ENCODE results near the gene CCDC71.

Gene CCDC71

DNA sequence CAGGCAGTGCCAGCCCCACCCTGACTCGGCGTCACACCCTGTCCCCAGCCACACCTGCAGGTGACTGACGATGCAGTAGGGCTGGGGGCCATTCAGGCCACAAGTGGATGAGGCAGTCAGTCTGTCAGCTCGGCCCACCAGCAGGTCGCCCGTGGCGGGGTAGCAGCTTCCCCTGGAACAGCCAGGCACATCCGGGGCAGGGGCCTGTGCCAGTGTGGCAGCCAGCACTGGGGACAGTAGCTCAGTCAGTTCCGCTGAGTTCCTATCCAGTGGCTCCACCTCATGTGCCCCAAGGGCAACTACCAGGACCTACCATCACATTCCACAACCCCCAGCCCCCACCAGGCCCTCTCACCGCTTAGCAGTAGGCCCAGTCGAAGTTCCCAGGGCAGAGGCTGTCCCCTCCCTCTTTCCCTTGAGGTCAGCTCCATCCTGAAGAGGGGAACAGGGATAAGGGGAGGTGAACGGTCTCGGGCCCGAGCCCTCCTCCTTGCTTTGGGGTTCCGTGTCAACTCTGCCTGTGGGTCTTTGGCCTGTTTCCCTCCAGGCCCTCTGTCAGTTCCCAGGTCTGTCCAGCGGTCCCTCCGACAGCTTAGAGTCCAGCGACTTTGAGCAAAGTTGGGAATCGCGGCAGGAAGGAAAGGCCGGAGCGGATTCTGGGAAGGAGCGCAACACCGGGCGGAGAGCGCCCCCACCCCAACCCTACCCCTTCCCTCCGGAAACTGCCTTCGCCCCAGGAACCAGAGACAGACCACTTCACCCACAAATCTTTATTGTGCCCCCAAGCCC, 33.5 kb downstream of the CCDC71 start, which contains the start of gene LAMB2:
Gene LAMB2, minus strand, starts transcription at position 614 of the 789 bp plus-strand sequence. Its CDS starts 183 bp downstream, at position 431.
- Mint-ChIP-seq H3K36me3 (ENCODE audit: insufficient read depth) (no peaks in the 10 kb centered on the region), H3K4me1 (ENCODE audit: low read depth in 2 of 2) (peaks cover 0 to 4% of the 10 kb centered on the region in 2 donors), H3K4me3 (no peak within 1 kb of the TSS), H3K27ac (no peak within 1 kb of the TSS), H3K27me3 (peaks cover 11 to 35% of the 10 kb centered on the region in 2 donors), H3K9me3 (no peaks in the 10 kb centered on the region)
- ATAC-seq (replicated peaks) (no peak), DNase-seq (no peak)

DNA sequence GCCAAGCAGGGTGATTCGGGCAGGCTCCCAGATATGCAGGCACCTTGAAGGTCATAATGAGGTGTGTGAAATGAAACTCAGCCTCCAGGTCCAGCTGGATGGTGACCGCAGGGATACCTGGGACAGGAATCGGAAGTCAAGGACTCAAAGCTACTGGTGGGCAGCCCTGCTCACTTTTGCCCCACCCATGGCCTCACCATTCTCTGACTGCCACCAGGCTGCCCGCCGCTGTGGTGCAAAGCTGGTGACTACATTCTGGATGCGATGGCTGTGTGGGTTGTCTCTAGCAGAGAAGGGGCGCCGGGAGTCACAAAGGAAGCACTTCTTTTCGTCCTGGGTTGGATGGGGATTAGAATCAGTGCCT, 34.1 kb downstream of the CCDC71 start:
- peaks cover 6 to 29% of the 10 kb centered on the region in 2 donors for H3K27me3 Mint-ChIP-seq
- peaks cover 0 to 4% of the 10 kb centered on the region in 2 donors for H3K4me1 Mint-ChIP-seq (ENCODE audit: low read depth in 2 of 2)
- DNase-seq (no peak), ATAC-seq (replicated peaks) (no peak)
- no peak overlapping the region for H3K4me3 Mint-ChIP-seq
- no peaks in the 10 kb centered on the region for H3K36me3 Mint-ChIP-seq (ENCODE audit: insufficient read depth)
- H3K27ac Mint-ChIP-seq, result no peak overlapping the region
- no peaks in the 10 kb centered on the region for H3K9me3 Mint-ChIP-seq

DNA sequence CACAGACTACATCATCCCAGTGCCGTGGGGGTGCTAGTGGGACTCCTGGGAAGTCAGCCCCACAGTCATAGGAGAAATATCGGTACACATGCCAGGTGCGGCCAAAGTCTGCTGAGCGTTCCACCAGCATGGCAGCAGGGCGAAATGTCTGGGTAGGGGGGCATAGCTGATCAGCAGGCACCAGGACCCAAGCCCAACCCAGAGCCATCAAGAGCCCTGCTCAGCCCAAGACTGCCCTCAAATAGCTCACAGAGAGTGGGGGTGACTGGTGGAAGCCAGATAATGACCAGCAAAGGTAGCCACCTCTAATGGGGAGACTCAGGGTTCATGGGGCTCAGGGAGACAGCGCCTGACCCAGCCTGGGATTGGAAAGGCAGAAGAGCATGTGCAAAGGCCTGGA, 34.6 kb downstream of the CCDC71 start:
- Mint-ChIP-seq H3K36me3 (ENCODE audit: insufficient read depth) (no peaks in the 10 kb centered on the region), H3K4me3 (no peak overlapping the region), H3K4me1 (ENCODE audit: low read depth in 2 of 2) (peaks cover 0 to 4% of the 10 kb centered on the region in 2 donors), H3K27me3 (peaks cover 6 to 29% of the 10 kb centered on the region in 2 donors), H3K9me3 (no peaks in the 10 kb centered on the region), H3K27ac (no peak overlapping the region)
- DNase-seq (no peak), ATAC-seq (replicated peaks) (no peak)

DNA sequence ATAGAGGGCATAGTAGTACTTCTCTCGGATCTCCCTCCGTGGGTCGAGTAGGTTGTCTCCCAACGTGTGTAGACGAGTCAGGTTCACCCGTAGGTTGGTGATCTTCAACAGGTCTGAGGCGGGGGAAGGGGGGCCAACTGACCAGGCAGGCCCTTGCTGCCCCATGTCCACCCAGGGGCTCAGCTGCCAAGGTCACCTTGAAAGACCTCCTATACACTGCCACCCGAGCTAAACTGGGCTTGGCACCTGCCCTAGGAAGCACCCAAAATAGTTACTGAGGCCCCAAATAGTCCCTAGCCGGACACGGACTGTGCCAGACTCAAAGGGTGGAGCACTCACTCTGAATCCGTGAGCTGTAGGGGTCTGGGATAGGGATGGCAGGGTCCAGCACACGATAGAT, 35.1 kb downstream of the CCDC71 start:
- DNase-seq (no peak), ATAC-seq (replicated peaks) (no peak)
- H3K27me3 Mint-ChIP-seq, result peaks cover 6 to 29% of the 10 kb centered on the region in 2 donors
- no peak overlapping the region for H3K27ac Mint-ChIP-seq
- no peak overlapping the region for H3K4me3 Mint-ChIP-seq
- H3K36me3 Mint-ChIP-seq (ENCODE audit: insufficient read depth), result no peaks in the 10 kb centered on the region
- no peaks in the 10 kb centered on the region for H3K9me3 Mint-ChIP-seq
- H3K4me1 Mint-ChIP-seq (ENCODE audit: low read depth in 2 of 2), result peaks cover 0 to 4% of the 10 kb centered on the region in 2 donors

DNA sequence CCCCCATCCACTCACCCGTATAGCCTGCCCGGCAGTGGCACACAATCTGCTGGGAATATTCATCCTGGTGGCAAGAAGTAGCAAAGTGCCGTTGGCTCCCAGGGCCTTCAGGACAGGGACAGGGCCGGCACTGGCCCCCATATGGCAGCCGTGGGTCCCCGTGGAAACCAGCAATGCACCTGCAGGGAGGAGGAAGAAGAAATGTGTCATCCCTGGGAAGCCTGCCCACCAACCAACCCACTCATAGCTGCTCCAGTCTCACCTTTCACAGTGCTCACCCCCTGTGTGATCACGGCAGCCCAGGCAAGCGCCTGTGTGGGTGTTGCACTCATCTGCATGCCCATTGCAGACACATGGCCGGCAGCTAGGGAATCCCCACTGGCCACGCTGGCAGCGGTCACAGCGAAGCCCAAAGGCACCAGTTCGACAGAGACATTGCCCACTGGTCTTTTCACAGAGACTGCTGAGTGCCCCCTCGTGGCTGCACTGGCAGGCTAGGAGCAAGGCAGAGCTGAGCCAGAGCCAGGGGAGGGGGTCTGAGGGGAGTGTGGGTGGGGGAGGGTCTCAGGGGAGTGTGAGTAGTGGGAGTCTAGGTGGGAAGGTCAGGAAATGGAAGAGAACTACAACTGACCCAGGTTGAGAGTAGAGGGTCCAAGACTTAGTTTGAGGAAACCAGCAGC, 41.0 kb downstream of the CCDC71 start:
- Mint-ChIP-seq H3K4me3 (no peak overlapping the region), H3K27me3 (no peaks in the 10 kb centered on the region), H3K9me3 (no peaks in the 10 kb centered on the region), H3K36me3 (ENCODE audit: insufficient read depth) (no peaks in the 10 kb centered on the region), H3K4me1 (ENCODE audit: low read depth in 2 of 2) (peaks cover 0 to 5% of the 10 kb centered on the region in 2 donors), H3K27ac (peak overlapping the region; percentile 31 to 41)
- ATAC-seq (replicated peaks) (no peak), DNase-seq (no peak)

DNA sequence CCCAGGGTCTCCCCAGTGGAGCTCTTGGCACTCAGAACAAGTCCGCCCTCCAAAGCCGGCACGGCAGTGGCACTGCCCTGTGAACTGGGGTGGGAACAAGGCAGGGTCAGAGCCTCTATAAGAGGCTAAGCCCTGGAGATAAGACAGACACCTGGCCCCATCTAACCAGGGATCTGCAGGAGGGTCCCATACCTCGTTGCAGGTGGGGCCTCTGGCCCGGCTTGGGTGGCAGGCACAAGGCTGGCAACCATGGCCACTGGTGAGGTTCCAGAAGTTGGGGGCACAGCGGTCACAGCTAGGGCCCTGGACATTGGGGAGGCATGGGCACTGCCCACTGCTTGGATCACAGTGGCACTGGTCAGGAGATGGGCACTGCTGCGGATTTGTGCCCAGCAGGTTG, 41.9 kb downstream of the CCDC71 start:
- Mint-ChIP-seq H3K4me3 (no peak overlapping the region), H3K9me3 (no peaks in the 10 kb centered on the region), H3K27ac (no peak overlapping the region), H3K27me3 (no peaks in the 10 kb centered on the region), H3K36me3 (ENCODE audit: insufficient read depth) (no peaks in the 10 kb centered on the region), H3K4me1 (ENCODE audit: low read depth in 2 of 2) (peaks cover 5 to 7% of the 10 kb centered on the region in 2 donors)
- no peak for ATAC-seq (replicated peaks)
- DNase-seq, result no peak

DNA sequence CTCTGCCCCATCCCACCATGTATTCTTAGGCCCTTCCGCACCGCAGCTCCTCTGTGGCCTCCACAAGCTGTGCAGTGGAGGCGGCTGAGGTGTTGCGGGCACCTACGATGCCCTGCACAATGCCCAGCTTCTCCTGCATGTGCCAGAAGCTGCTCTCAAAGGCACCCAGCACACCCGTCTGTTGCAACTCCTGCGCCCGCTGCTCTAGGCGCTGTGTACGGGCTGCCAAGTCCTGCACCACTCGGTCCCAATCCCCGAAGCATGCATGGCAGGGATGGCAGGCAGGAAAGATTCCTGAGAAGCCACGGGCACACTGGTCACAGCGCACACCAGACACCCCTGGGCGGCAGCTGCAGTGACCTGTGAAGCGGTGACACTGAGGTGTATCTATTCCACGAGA, 42.4 kb downstream of the CCDC71 start:
- no peaks in the 10 kb centered on the region for H3K27me3 Mint-ChIP-seq
- no peak overlapping the region for H3K27ac Mint-ChIP-seq
- H3K36me3 Mint-ChIP-seq (ENCODE audit: insufficient read depth), result no peaks in the 10 kb centered on the region
- H3K4me1 Mint-ChIP-seq (ENCODE audit: low read depth in 2 of 2), result peaks cover 8 to 11% of the 10 kb centered on the region in 2 donors
- no peaks in the 10 kb centered on the region for H3K9me3 Mint-ChIP-seq
- DNase-seq (no peak), ATAC-seq (replicated peaks) (no peak)
- no peak overlapping the region for H3K4me3 Mint-ChIP-seq

DNA sequence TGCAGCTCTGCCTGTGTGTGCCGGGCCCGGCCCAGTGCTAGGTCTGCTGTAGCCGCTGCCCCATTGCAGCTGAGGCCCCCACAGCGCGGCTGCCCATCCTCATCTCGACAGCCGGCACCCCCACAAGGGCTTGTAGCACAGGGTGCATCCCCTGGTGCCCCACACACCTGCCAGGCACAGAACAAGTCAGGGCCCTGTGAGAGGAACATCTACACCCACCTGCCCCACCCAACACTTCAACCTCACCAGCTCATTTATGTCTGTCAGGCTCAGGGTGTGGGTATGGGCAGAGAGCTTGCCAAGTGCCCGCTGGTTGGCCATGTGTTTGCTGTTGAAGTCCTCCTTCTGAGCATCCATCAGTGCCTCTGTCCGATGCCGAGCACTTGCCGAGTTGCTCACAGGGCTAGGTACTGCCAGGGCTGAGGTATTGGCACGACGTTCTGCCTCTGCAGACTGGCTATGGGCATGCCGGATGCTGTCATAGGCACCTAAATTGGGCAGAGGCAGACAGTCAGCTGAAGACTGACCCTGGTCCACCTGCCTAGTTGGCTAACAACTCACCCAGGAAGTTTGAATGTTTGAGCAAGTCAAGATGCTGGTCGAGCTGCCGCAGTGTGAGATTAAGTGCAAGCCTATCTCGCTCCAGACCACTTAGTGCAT, 43.1 kb downstream of the CCDC71 start:
- no peak overlapping the region for H3K4me3 Mint-ChIP-seq
- H3K27me3 Mint-ChIP-seq, result no peaks in the 10 kb centered on the region
- no peak for ATAC-seq (replicated peaks)
- peaks cover 8 to 11% of the 10 kb centered on the region in 2 donors for H3K4me1 Mint-ChIP-seq (ENCODE audit: low read depth in 2 of 2)
- DNase-seq, result no peak
- peaks cover 6% of the 10 kb centered on the region for H3K36me3 Mint-ChIP-seq (ENCODE audit: insufficient read depth)
- no peak overlapping the region for H3K27ac Mint-ChIP-seq
- H3K9me3 Mint-ChIP-seq, result no peaks in the 10 kb centered on the region

DNA sequence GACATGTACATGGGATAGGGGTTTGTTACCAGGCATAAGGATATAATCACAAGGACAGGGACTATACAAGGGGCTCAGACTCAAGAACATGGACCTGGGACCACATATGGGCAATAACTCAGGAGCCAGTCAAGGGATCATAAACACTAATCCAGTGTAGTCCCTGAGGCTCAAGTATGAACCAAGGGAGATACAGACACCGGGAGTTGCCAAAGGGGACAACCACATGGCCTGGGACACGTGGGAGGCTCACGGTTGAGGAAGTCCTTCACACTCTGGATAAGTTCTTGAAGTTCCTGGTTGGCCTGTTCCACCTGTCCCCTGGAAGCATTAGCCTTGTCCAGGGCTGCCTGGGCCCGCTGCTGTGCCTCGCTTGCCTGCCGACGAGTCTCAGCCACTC, 43.7 kb downstream of the CCDC71 start:
- Mint-ChIP-seq H3K4me1 (ENCODE audit: low read depth in 2 of 2) (peaks cover 8 to 11% of the 10 kb centered on the region in 2 donors), H3K27me3 (no peaks in the 10 kb centered on the region), H3K4me3 (peak overlapping the region in 1 of 2 donors; percentile 80), H3K36me3 (ENCODE audit: insufficient read depth) (peaks cover 12% of the 10 kb centered on the region), H3K9me3 (no peaks in the 10 kb centered on the region), H3K27ac (peak overlapping the region in 1 of 2 donors; percentile 89)
- no peak for ATAC-seq (replicated peaks)
- DNase-seq, result no peak

DNA sequence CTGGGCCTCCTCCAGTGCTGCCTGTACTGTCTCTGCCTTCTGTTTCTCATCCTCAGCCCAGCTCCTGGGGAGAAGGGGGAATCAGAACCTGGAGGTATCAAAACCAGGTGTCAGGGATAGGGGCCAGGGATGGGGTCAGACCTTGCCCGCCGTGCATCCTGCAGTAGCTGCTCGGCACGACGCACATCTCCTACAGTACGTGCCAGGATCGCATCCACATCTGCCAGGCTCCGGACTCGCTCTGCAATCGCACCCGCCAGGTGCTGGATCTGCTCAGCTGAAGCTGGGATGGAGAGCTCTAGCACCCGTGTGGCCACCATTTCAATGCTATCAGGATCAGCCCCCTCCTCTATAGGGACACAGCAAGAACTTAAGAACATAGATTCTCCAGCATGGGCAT, 44.1 kb downstream of the CCDC71 start:
- no peak for ATAC-seq (replicated peaks)
- H3K4me1 Mint-ChIP-seq (ENCODE audit: low read depth in 2 of 2), result peaks cover 8 to 11% of the 10 kb centered on the region in 2 donors
- no peaks in the 10 kb centered on the region for H3K27me3 Mint-ChIP-seq
- H3K9me3 Mint-ChIP-seq, result no peaks in the 10 kb centered on the region
- H3K27ac Mint-ChIP-seq, result peak overlapping the region; percentile 89 to 90
- H3K4me3 Mint-ChIP-seq, result peak overlapping the region; percentile 80
- peaks cover 15% of the 10 kb centered on the region for H3K36me3 Mint-ChIP-seq (ENCODE audit: insufficient read depth)
- DNase-seq, result no peak

DNA sequence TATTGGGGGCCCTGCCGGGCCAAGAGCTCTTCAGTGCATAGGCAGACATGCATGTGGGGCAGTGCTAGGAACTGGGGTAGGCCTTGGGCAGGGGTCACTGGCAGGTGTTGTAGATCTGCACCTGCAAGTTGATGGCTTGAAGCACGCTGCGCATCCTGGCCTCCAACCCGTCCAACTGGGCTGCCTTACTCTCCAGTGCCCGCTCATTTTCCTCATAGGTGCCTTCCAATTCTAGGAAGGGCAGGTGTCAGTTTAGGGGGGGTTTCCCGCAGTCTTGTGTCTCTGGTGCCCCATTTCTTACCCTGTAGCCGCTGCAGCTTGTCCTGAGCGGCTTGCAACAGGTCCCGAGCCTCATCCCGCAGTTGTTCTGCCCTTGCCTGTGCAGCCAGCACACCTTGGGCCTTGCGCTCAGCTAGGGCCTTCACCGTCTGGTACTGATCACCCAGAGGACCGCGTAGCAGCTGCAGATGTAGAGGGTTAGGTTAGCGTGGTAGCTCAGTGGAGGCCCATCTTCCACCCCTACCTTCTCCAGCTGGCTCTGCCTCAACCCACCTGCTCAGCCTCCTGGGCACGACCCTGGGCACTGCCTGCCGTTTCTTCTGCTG, 44.9 kb downstream of the CCDC71 start:
- DNase-seq, result no peak
- peaks cover 8 to 11% of the 10 kb centered on the region in 2 donors for H3K4me1 Mint-ChIP-seq (ENCODE audit: low read depth in 2 of 2)
- peak overlapping the region; percentile 89 to 90 for H3K27ac Mint-ChIP-seq
- no peak for ATAC-seq (replicated peaks)
- H3K9me3 Mint-ChIP-seq, result no peaks in the 10 kb centered on the region
- H3K4me3 Mint-ChIP-seq, result peak overlapping the region; percentile 80
- no peaks in the 10 kb centered on the region for H3K27me3 Mint-ChIP-seq
- peaks cover 19% of the 10 kb centered on the region for H3K36me3 Mint-ChIP-seq (ENCODE audit: insufficient read depth)

DNA sequence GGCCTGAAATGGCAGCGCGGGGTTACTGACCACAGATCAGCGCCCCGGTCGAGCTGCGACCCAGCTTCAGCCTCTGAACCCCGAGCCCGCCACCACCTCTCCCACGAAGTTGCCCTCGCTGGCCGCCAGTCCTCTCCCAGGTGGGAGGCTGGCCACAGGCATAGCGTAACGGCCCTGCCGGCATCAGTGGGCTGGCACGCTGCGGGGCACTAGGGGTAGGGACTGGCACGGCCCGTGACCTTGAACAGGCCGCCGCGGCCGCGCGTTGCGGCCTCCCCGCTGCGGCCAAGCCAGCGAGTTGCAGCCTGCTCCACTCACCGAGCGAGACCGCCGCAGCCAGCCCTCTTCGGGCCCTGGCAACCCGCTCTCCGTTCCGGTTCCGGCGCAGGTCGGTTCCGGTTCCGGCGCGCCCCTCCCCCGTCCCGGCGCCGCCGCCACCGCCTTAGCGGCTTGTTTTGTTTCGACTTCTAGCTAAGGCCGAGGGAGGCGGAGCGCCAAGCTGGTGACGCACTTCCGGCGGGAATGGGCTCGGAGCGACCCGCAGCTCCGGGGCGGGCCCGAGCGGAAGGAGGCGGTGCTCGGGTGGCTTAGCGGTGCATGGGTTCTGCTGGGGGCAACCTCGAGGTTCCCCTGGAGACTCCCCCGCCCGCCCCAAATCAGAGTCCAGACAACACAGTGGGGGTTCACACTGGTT, 45.5 kb downstream of the CCDC71 start, which contains the start of gene USP19:
Gene USP19, minus strand, starts transcription at position 386 of the 694 bp plus-strand sequence. CDS start 1,678 bp downstream, outside the sequence.
- DNase-seq, result peak; percentile 93 to 95 (median 94)
- ATAC-seq (replicated peaks), result peak; percentile 90
- peaks cover 22% of the 10 kb centered on the region for H3K36me3 Mint-ChIP-seq (ENCODE audit: insufficient read depth)

DNA sequence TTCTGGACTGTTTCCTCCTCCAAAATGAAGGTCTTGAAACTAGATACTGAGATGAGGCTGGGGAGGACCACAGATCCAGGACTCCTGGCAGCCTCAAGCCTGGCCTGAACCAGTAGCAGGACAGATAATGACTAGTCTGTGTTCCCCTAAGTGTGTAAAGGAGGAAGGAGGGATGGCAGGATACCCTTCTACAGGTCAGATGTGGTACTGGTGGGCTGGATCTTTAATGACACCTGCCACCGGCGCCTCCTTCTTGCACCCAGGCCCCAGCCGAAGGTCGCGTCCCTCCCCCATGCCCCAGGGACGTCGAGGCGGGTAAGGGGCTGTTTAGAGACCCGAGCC, 46.1 kb downstream of the CCDC71 start:
- H3K27ac Mint-ChIP-seq, result peak overlapping the region; percentile 89 to 90
- H3K27me3 Mint-ChIP-seq, result no peaks in the 10 kb centered on the region
- no peaks in the 10 kb centered on the region for H3K9me3 Mint-ChIP-seq
- DNase-seq (peak in 2 of 3 experiments; percentile 8 to 15), ATAC-seq (replicated peaks) (peak; percentile 18)
- peaks cover 8 to 11% of the 10 kb centered on the region in 2 donors for H3K4me1 Mint-ChIP-seq (ENCODE audit: low read depth in 2 of 2)
- H3K36me3 Mint-ChIP-seq (ENCODE audit: insufficient read depth), result peaks cover 26% of the 10 kb centered on the region
- peak overlapping the region; percentile 80 for H3K4me3 Mint-ChIP-seq

More for the DNA sequence above, 45.5 kb downstream of the CCDC71 start, which contains the start of gene USP19:
- Mint-ChIP-seq H3K9me3 (no peaks in the 10 kb centered on the region), H3K27ac (peak within 1 kb of the TSS; percentile 89 to 90), H3K4me1 (ENCODE audit: low read depth in 2 of 2) (peaks cover 11% of the 10 kb centered on the region in 2 donors), H3K27me3 (no peaks in the 10 kb centered on the region), H3K4me3 (peak within 1 kb of the TSS; percentile 80)

Data from effector memory CD8-positive, alpha-beta T cell (primary cell).